ENCODE measurements around the gene PIK3R6.

Gene PIK3R6

DNA sequence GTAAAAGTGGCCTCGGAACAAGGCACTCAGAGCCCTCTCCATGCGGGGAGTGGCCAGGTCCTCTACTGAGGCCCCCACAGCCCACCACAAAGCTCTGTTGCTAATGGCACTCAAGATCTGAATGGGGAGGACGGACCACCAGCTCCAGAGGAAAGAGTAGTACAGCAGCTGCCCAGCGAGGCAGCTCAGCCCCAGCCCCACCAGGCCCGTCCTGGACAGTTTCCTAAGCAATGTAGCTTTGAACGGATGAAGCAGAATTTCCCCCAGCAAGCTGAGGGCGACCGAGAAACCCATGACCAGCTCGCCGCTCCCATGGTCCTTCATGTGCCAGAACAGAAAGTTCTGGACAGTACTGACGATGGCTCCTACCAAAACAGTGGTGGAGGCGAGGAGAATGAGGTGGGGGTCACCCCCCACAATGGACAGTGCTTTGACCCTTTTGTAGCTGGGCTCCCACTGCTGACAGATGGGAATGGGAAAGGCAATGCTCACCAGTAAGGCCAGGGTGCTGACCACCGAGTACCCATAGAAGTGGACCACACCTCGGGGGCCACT lies 69.8 kb downstream of the PIK3R6 start:
- no peak for DNase-seq (ENCODE audit: low read depth)

DNA sequence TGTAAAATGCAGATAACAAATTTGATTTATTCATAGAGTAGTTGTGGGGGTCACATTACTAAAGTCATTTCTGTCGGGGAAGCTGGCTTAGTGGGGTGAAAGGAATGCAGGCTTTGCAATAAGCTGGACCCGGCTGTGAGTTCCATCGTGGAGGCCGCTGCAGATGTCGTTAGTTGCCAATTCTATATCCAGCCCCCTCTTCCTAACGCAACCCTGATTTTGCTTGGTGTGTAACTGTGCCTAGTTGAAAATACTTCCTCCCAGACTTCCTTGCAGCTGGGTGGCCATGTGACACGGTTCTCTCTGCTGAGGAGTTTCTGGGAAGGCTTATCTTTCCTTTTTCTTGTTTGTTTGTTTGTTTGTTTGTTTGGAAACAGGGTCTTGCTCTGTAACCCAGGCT lies 72.8 kb downstream of the PIK3R6 start:
- DNase-seq (ENCODE audit: low read depth) = no peak

DNA sequence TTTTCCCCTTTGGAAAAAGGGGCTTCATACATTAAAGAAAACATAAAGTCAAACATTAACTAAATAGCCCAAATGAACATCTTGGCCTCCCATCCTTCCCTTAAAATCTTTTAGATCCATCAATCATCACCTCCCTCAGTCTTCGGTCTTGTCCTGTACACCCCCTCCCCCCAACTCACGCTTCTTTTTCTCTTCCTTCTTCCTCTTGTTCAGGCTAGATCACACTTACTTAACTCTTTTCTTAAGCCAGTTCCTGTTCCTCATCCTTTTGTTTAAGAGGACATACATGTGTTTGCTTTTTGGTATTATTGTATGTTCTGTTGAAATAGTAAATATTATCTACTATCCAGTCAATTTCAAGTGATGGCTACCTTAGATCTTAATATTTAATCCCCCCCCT lies 73.8 kb downstream of the PIK3R6 start:
- DNase-seq (ENCODE audit: low read depth) = no peak

DNA sequence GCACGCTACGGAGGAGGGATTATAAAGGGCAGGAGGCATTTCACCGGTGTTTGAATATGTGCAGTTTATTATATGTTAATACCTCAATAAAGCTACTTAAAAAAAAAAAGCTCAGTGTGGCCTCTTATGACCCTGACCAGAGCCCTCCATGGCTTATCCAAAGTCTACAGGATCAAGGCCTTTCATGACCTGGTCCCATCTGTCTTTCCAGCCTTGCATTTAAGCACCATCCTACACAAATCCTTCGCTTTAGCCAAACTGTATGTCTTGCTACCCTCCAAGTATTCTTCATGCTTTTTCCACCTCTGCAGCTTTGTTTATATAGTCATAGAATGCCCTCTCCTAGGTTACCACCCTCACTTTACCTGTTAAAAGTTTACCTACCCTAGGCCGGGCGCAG lies 74.8 kb downstream of the PIK3R6 start:
- no peak for DNase-seq (ENCODE audit: low read depth)

DNA sequence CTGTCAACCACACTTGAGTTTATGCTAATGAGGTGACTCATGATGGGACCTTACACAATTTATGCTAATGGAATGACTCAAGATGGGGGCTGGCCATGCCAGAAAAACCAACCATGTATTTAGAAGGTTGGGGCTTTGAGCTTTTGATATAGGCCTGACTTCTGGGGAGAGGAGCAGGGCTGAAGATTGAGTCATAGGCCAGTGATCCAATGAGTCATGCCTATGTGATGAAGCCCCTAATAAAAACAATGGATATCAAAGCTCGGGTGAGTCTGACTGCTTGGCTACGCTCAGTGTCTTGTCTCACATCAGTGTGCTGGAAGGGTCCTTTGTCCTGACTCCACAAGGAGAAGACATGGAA lies 75.6 kb downstream of the PIK3R6 start:
- peak; percentile 5 for DNase-seq (ENCODE audit: low read depth)

DNA sequence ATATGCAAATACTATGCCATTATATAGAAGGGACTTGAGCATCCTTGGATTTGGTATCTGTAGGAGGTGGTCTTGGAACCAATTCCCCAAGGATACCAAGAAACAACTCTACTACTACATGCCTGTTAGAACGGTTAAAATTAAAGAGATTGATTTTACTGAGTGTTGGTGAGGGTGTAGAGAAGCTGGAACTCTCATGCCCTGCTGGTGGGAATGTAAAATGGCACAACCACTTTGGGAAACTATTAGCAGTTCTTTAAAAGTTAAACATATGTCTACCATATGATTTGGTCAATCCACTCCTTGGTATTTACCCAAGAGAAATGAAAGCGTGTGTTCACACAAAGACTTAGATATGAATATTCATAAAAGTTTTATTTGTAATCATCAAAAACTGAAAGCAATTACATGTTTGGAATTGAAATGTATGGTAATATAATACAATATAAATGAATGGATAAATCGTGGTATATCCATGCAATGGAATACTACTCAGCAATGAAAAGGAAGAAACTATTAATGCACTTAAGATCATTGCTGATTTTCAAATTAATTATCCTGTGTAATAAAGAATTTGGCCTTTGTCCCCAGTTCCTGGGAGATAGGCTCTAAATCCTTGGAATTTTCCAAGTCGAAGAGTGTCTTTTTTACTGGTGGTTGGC lies 76.1 kb downstream of the PIK3R6 start:
- DNase-seq (ENCODE audit: low read depth) = no peak

DNA sequence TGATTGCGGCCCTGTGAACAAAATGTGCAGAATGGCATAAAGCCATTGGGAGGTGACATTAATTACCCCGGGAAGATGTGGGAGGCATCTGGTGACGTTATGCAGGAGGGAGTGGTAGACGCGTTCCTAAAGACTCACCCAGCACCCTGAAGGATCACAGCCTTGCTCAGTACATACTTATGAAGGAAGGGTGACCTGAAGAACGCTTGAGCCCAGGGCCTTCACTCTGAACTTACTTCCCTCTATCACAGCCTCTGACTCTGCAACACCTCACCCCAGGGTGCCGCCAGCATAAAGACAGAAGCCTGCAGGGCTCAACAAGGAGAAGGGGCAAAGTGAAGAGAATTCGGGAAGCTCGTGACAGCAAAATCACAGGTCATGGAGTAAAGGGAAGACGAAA lies 77.7 kb downstream of the PIK3R6 start:
- DNase-seq (ENCODE audit: low read depth) = no peak

DNA sequence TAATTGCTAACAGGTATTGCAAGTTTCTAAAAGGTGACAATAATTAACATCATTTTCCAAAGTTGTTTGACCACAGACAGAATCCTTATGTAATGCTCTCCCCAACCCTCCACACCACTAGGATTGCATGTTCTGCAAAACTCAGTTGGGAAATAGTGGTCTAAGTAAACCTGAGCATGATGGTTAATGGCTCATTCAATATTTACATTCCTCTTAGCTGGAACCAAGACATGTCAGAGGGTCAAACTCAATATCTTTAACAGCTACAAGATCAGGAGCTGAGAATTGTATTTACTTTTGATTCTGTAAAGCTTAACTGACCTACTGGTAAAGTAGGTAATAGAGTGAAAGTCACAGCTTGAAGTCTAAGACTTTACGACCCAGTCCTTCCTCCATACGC lies 78.5 kb downstream of the PIK3R6 start:
- no peak for DNase-seq (ENCODE audit: low read depth)

DNA sequence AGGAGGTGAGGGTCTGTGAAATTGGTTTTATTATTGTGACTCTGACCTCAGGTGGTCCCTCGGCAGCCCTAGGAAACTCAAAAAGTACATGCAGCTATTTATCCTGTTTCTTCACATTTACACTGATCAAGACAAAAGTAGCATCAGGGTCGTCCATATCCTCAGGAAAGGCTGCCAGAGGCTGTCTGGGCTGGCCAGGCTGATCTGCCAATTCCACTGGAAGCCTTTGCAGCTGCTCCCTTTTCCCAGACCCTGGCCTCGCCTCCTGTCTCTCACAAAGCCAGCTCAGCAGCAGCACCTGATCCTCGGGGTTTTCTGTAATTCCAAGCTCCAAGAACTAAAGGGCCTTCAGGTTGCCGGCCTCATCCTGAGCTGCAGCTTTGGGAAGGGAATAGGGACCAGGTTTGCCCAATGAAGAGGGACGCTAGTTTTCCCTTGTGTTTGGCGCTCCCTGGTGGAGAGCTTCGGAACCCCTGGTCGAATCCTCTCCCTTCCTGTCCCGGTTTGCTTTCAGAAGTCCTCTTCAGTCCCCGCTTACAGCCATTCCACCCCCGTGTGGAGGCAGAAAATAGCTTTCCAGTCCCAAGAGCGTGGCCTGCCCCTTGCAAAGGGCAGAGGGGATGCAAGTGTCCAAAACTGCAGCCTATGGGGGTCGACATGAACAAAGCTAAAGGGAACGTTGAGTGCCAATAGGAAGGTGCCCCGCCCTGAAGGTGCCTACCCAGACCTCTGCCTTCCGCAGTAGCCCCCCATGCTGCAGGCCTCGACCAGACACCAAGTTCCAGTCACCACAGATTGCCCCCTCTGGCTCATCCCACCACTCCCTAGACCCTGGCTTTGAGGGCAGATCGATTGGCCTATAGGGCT lies 81.7 kb downstream of the PIK3R6 start:
- peak; percentile 27 for DNase-seq (ENCODE audit: low read depth)

DNA sequence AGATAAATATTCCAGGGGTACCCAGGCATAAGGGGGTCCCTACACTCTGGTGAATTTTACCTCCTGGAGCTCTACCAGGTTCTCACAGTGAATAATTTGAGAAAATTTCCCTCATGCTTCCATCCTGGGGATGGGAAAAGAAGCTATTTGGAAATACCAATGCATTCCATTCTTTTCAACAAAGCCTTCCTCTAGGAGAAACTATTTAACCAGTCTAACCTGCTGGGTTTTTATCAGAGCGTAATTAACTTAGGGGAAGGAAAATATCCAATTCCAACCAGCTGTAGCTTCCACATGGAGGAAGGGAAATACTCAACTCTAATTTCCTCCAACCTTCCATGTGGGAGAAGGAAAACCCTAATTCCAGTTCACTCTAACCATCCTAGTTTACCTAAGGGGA lies 85.3 kb downstream of the PIK3R6 start:
- no peak for DNase-seq (ENCODE audit: low read depth)

DNA sequence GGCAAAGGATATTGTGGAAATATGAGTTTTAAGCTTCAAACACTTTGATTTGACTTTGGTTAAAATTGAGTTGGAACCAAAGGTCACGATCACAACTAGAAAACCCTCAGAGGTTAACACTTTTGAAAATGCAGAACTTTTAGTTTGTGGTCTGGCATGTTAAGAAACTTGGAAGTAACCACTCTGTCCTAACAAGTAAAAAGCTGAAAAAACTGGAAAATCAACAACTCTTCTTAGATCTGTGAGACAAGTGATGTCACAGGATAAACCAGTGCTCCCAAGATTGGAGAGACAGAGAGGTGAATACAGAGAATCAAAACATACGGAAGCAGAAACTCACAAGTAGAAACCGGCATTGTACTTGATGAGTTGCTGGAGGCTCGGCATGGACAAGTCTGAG lies 85.7 kb downstream of the PIK3R6 start:
- DNase-seq (ENCODE audit: low read depth) = no peak

DNA sequence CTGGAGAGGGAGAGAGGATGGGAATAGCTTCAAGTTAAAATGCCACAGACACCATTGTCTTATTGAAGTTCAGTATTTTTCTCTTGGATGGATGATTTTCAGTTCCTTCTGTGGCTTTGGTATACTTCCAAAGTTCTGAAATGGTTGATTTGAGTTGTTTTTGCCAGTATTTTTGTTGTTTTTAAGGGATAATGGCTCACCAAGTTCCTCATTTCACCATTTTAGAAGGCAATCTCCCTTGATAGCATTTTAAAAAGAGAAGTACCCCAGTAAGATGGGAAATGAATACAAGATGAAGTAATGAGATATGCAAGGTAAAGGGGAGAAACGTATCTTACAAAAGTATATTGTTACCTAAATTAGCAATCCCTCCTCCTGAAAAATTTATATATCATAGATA lies 90.6 kb downstream of the PIK3R6 start:
- DNase-seq (ENCODE audit: low read depth) = no peak

DNA sequence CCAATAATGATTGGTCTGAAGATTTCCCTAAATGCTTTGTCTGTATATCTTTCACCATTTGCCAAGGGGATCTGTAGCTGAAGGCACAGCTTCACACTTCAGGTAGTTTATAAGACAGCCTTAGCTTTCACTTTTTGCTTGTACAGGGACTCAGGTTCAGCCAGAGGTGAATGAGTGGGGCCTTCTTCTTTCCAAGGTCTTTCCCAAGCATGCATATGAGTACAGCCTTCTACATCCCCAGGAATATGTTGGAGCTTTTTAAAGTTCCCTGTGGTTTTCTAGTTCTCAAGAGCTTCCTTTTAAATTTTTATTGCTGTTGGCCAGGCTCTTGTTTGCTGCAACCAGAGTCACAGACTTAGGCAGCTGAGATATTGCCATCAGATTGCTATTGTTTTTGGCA lies 91.2 kb downstream of the PIK3R6 start:
- no peak for DNase-seq (ENCODE audit: low read depth)

DNA sequence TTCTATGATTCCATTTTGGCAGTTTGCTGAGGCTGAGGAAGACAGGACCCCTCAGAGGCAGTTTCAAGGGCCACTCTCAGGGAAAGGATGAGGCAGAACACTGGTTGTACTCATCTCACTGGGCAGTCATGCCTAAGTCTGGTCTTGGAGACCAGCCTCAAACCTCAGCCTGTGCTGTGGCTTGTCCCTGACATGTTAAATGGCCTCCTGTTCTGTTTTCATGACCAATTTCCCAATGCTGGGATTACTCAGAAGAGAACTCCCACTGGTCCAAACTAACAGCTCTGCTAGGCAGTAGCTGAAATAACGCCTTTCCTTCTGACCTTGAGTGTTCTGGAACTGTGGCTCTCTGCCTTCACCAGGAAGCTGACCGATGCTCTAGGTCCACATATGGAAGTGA lies 100.7 kb downstream of the PIK3R6 start:
- DNase-seq (ENCODE audit: low read depth) = no peak

DNA sequence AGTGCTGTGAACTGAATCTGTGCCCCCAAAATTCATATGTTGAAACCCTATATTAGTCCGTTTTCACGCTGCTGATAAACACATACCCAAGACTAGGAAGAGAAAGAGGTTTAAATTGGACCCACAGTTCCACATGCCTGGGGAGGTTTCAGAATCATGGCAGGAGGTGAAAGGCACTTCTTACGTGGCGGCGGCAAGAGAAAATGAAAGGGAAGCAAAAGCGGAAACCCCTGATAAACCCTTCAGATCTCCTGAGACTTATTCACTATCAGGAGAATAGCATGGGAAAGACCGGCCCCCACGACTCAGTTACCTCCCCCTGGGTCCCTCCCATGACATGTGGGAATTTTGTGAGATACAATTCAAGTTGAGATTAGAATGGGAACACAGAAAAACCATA lies 105.5 kb downstream of the PIK3R6 start:
- no peak for DNase-seq (ENCODE audit: low read depth)

DNA sequence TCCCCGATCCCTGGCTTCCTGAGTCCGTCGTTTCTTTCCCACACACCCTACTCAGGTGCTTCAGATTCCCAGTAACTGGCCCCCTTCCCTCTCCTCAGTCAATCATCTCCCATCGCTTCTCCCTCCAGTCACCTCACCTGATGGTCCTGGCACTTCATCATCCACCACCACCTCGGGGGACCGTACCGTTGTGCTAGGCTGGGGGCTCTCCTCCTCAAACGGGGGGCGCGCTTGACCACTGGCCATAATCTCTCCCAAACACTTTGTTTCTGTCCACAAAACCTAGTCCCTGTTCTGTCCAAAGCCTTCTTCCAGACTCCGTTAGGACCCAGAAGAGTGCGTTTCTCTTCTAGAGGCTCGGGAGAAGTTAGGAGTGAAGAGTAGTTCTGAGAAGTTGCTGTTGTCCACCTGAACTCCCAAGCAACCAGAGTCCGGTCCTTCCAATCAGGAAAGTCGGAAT lies 109.3 kb downstream of the PIK3R6 start, which contains the start of gene SPDYE4:
Gene SPDYE4, minus strand, starts transcription at position 410 of the 460 bp plus-strand sequence. Its CDS starts 164 bp downstream, at position 246.
- no peak for DNase-seq (ENCODE audit: low read depth)

DNA sequence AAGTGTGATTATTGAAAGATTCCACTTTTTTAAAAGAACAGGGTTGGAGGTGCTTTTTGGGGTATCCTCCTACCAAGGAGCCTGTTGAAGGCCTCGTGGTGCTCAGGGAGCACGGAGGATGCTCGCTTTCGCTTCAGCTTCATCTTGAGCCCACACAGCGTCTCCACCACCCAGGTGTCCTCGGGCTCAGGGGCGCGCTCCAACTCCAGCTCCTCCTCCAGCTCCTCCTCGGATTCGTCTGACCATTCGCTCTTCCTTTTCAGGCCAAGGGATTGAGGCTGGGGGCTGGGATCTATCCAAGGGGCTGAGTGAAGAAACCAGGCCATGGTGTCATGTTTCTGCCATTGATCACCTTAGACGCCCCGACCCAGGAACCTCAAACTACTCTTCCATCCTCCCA lies 110.3 kb downstream of the PIK3R6 start:
- DNase-seq (ENCODE audit: low read depth) = no peak

DNA sequence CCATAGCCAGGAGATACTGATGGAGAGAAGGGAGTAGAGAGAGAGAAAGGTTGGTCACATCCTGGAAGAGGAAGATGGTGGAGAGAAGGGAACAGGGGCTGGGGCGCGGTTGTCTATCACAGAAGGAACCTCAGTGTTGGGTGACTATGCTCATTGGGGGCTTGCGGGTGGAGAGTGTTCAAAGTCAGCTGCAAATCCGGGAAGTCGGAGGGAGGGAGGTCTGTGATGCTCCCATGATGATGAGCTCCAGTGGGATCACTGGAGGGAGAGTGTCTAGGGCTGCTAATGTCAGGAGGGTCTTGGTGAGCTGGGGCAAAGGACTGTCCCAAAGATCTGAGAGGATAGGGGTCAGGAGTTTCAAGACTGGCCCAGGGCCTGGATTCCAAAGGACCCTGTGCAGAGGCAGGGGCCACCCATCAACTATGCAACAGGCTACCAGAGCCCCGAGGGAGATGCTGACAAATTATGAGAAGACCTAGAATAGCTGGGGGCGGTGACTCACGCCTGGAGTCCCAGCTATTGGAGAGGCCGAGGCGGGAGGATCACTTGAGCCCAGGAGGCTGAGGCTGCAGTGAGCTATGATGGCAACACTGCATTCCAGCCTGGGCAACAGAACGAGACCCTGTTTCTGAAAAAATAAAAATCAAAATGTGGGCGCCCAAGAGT lies 111.8 kb downstream of the PIK3R6 start:
- DNase-seq (ENCODE audit: low read depth) = no peak

DNA sequence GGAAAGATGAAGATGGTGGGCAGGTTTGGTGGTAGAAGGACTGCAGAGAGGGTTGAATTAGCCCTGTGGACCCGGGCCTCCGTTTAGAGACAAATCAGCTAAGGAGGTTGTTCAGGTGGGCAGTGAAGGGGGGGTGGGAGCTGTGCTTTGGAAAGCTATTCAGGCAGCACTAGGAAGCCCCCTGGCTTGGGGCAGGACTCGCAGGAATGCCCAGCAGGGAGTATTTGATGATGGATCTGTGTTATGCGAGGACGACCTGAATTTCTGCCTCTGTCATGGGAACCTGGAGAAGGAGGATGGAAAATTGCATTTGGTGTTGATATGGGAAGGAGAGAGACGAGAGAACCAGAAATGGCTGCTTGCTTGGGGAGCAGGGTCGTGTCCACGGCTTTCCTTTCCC lies 112.6 kb downstream of the PIK3R6 start:
- no peak for DNase-seq (ENCODE audit: low read depth)

DNA sequence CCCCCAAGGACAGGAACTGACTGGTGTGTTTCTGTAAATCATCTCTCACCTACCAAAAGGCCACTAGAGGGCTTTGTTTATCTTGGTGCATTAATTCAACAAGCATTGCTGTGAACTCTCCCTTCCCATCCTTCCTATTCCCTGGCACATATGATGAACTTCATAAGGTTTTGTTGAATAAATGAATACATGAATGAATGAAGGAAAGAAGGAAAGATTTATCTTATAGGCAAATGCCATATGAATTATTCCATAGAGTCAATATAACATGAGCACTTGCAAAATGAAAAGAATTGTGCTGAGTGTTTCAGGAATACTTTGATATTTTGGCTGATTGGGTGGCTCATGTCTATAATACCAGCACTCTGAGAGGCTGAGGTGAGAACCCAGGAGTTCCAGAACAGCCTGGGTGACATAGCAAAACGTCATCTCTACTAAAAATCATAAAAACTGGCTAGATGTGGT lies 113.5 kb downstream of the PIK3R6 start:
- DNase-seq (ENCODE audit: low read depth) = no peak

DNA sequence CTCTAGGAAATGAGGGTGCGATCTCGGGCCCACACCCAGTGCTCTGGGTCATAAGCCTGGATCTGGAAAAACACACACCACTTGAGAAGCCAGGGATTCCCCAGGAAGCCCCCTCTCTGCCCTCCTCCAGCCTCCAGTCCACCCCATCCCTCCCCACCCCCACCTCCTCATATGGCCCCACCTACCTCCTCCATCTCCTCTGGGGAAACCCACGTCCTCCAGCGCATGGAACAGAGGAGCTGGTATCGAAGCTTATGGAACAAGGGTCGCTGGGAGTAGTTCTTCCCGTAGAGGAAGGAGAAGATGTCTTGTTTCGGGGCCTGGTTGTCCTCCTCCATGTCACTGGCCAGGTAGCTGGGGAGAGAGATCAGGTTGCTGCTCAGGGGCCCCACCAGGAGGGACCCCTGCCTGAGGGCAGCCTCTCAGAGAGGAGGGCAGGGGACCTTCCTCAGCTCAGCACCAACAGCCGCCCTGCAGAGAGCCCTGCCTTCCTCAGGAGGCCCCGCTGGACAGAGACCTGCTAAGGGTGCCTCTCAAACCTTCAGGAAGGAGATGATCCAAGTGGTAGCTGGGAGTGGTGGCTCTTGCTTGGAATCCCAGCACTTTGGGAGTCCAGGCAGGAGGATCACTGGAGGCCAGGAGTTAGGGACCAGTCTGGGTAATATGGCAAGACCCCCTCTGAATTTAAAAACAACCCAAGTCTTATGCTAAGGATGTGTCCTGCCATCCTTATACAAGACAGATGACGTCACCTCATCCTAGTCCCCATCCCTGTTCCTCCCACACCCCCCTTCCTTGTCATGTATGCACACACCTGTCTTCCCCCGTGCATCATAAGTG lies 114.1 kb downstream of the PIK3R6 start:
- DNase-seq (ENCODE audit: low read depth) = no peak

Data from GM04504 (cell line).